Tibial artery (tissue), 4 donors: ENCODE data around the gene BUD31.
"Not testable (repeated sequence)": the region's sequence is repeated elsewhere in the genome, so short reads cannot be mapped to it uniquely, and the experiment has no call there.

Experiments used
- DNase-seq, 2 donors: peaks; one replicate each; pipeline ENCODE4 v3.0.0-alpha.2; 2019
- H3K27ac ChIP-seq, 2 donors: fragments of 200-600 bp; sonication (generic) in 1 of 2; 1 replicate in 1 of 2; 2 replicates in 1 of 2; pipeline ENCODE4 v1.5.1; 2018 to 2019; ENCODE audit warnings: mild to moderate bottlenecking in 1 of 2
- H3K27me3 ChIP-seq, 2 donors: fragments of 200-600 bp; sonication (generic) in 1 of 2; one replicate each; pipeline versions ENCODE4 v1.5.1 to v1.6.0; 2016 to 2019
- H3K36me3 ChIP-seq, 3 donors: fragments of 200-600 bp; sonication (generic) in 2 of 3; one replicate each; pipeline ENCODE4 v1.5.1; 2016 to 2019; ENCODE audit warnings: mild to moderate bottlenecking in 2 of 3
- H3K4me1 ChIP-seq, 4 donors: fragments of 200-600 bp; sonication (generic) in 2 of 4; 1 replicate in 3 of 4; 2 replicates in 1 of 4; pipeline ENCODE4 v1.5.1; 2016 to 2019
- H3K4me3 ChIP-seq, 2 donors: fragments of 200-600 bp; sonication (generic) in 1 of 2; 1 replicate in 1 of 2; 2 replicates in 1 of 2; pipeline ENCODE4 v1.5.1; 2018 to 2019; ENCODE audit warnings: mild to moderate bottlenecking in 2 of 2
- H3K9me3 ChIP-seq, 3 donors: fragments of 200-600 bp; sonication (generic) in 1 of 3; one replicate each; pipeline ENCODE4 v1.5.1; 2016 to 2019
- intact Hi-C: fragments of 100-400 bp; cut with DNase I; formaldehyde crosslinking; loops from one replicate; pipeline ENCODE4 v1.15.0; 2023; ENCODE audit warnings: low total_unique reads
- TF ChIP-seq, protein P1 (sequence below), 2 experiments: fragments of 200-600 bp in 1 of 2; fragments of 450-650 bp in 1 of 2; IDR thresholded peaks; one replicate each; pipeline ENCODE4 v1.5.1; 2017 to 2019; ENCODE audit warnings: antibody characterized with exemption in 2 of 2, mild to moderate bottlenecking in 1 of 2, moderate library complexity in 1 of 2

Gene BUD31

DNA sequence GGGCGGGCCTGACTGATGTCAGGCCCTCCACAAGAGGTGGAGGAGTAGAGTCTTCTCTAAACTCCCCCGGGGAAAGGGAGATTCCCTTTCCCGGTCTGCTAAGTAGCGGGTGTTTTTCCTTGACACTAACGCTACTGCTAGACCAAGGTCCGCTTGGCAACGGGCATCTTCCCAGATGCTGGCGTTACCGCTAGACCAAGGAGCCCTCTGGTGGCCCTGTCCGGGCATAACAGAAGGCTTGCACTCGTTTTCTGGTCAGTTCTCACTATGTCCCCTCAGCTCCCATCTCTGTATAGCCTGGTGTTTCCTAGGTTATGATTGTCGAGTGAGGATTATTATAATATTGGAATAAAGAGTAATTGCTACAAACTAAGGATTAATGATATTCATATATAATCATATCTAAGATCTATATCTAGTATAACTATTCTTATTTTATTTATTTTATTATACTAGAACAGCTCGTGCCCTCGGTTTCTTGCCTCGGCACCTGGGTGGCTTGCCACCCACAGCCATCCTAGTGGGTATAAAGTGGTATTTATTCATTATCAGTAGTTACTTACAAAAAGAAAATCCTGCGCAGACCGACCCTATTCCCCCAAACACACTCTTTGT, 6.9 kb downstream of the BUD31 start:
- Histone ChIP-seq H3K36me3 (peaks cover 80 to 98% (median 98%) of the 10 kb centered on the region in 3 donors), H3K27ac (peak overlapping the region in 1 of 2 donors; percentile 33)
- DNase-seq = peak; percentile 64 to 83
- intact Hi-C loops = loop anchor here (10.0 kb wide), 1 partner anchor 381 kb away; no protein-coding TSS in a partner anchor
- not testable (repeated sequence) for H3K9me3 ChIP-seq, H3K4me1 ChIP-seq, H3K27me3 ChIP-seq, H3K4me3 ChIP-seq
- TF ChIP-seq, protein P1, sequence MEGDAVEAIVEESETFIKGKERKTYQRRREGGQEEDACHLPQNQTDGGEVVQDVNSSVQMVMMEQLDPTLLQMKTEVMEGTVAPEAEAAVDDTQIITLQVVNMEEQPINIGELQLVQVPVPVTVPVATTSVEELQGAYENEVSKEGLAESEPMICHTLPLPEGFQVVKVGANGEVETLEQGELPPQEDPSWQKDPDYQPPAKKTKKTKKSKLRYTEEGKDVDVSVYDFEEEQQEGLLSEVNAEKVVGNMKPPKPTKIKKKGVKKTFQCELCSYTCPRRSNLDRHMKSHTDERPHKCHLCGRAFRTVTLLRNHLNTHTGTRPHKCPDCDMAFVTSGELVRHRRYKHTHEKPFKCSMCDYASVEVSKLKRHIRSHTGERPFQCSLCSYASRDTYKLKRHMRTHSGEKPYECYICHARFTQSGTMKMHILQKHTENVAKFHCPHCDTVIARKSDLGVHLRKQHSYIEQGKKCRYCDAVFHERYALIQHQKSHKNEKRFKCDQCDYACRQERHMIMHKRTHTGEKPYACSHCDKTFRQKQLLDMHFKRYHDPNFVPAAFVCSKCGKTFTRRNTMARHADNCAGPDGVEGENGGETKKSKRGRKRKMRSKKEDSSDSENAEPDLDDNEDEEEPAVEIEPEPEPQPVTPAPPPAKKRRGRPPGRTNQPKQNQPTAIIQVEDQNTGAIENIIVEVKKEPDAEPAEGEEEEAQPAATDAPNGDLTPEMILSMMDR (IDR thresholded peaks at IDR 0.05) = peak; percentile 53 to 72

DNA sequence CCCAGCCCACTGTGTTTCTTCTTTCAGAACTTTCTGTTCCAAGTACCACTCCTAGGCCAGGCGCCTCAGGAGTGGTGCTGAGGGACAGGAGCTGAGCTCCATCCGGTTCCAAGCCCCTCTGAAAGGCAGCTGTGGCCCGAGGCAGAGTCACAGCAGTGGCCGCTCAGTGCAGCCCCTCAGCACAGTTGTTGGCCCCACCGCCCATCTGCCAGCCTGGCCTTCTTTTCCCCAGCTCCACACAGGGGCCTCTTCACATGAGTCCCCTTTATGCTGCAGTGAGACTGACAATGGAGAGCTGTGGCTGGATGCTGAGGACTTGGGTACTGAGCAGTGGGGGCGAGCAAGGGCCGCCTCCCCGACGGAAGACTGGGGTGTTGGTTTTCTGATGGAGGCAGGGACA, 9.5 kb downstream of the BUD31 start:
- Histone ChIP-seq H3K36me3 (peaks cover 58 to 97% (median 76%) of the 10 kb centered on the region in 3 donors), H3K27me3 (no peaks in the 10 kb centered on the region), H3K9me3 (no peaks in the 10 kb centered on the region), H3K4me3 (no peak overlapping the region), H3K4me1 (peaks cover 0 to 6% (median 0%) of the 10 kb centered on the region in 4 donors), H3K27ac (no peak overlapping the region)
- TF ChIP-seq, protein P1 (IDR thresholded peaks at IDR 0.05) = no peak
- intact Hi-C loops = loop anchor here (10.0 kb wide), 1 partner anchor 383 kb away; no protein-coding TSS in a partner anchor
- DNase-seq = no peak

DNA sequence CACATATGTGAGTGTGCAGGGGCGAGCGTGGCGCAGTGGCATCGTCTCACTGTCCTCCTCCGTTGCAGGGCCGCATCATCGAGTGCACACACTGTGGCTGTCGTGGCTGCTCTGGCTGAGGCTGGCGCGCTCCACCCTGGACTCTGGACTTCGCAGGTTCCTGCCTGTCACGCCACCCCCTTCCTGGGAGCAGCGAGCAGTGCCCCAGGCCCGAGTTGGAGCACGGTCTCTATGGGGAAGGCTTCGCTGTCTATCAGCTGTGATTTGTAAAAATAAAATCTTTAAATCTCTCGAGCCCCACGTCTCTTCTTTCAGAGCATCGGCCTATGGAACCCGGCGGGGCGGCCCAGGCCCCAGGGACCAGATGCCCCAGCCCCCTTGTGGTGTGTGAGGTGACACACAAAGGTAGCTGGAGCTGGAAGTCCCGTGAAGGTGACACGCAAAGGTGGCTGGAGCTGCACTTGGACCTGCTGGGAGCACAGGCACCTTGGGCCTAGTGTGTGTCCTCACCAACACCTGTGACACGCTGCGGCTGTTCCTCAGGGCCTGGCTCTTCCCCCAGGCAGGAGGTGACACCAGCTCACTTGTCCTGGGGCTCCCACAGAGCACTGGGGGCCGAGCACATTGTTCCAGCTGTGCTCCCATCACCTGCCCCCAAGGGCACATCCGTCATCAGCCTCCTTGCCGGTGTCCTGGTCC, 10.7 kb downstream of the BUD31 start:
- peaks cover 66 to 99% (median 75%) of the 10 kb centered on the region in 3 donors for H3K36me3 ChIP-seq
- TF ChIP-seq, protein P1 (IDR thresholded peaks at IDR 0.05) = no peak
- peaks cover 0 to 6% (median 0%) of the 10 kb centered on the region in 4 donors for H3K4me1 ChIP-seq
- no peak overlapping the region for H3K4me3 ChIP-seq
- intact Hi-C loops = loop anchor here (10.0 kb wide), 1 partner anchor 385 kb away; no protein-coding TSS in a partner anchor
- H3K27me3 ChIP-seq = no peaks in the 10 kb centered on the region
- DNase-seq = no peak
- H3K9me3 ChIP-seq = no peaks in the 10 kb centered on the region
- H3K27ac ChIP-seq = no peak overlapping the region

DNA sequence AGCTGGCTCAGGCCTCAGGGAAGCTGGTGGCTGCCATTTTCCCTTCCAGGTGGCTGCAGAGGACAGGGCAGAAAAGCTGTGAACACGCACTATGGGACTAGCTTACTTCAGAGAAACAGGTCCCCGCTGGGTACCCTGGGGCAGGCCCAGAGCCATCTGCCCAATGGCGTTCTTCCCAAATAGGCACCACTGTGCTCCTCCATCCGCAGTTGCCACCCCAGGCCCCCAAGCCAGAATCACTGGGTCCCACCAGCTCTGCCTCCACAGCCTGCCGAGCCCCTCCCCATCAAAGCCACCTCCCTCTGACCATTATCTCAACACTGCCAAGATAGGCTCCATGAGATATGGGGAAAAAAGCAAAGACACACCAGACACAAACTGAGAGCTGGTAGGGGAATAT, 11.4 kb downstream of the BUD31 start:
- H3K27me3 ChIP-seq = no peaks in the 10 kb centered on the region
- H3K36me3 ChIP-seq = peaks cover 68 to 99% (median 75%) of the 10 kb centered on the region in 3 donors
- DNase-seq = no peak
- H3K4me1 ChIP-seq = peaks cover 0 to 2% (median 0%) of the 10 kb centered on the region in 4 donors
- H3K27ac ChIP-seq = no peak overlapping the region
- intact Hi-C loops = no loop called here
- no peaks in the 10 kb centered on the region for H3K9me3 ChIP-seq
- no peak overlapping the region for H3K4me3 ChIP-seq
- TF ChIP-seq, protein P1 (IDR thresholded peaks at IDR 0.05) = no peak

DNA sequence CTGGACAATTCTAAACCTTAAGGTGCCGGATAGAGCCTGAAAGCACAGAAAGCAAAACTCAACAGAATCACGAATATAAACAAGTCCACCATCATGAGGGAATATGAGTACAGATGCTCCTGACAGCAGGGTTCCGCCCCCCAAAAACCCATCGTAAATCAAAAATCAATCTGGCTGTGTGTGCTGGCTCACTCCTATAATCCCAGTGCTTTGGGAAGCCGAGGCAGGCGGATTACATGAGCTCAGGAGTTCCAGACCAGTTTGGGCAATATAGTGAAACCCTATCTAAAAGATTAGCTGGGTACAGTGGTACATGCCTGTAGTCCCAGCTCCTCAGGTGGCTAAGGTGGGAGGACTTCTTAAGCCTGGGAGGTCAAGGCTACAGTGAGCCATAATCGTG, 12.2 kb downstream of the BUD31 start:
- no peak overlapping the region for H3K4me3 ChIP-seq
- H3K36me3 ChIP-seq = peaks cover 69 to 99% (median 72%) of the 10 kb centered on the region in 3 donors
- no peak for DNase-seq
- H3K27ac ChIP-seq = no peak overlapping the region
- H3K27me3 ChIP-seq = no peaks in the 10 kb centered on the region
- TF ChIP-seq, protein P1 (IDR thresholded peaks at IDR 0.05) = no peak
- H3K4me1 ChIP-seq = no peaks in the 10 kb centered on the region
- H3K9me3 ChIP-seq = no peaks in the 10 kb centered on the region
- intact Hi-C loops = no loop called here
